CD4-positive, alpha-beta T cell treated with Interleukin-15 for 1 hour (primary cell): ENCODE data around the gene MAGEL2.
"Not testable (repeated sequence)": the region's sequence is repeated elsewhere in the genome, so short reads cannot be mapped to it uniquely, and the experiment has no call there.

Experiments used
- DNase-seq: peaks from one replicate; pipeline ENCODE4 v3.0.0-alpha.2; 2020

The MAGEL2 gene

DNA sequence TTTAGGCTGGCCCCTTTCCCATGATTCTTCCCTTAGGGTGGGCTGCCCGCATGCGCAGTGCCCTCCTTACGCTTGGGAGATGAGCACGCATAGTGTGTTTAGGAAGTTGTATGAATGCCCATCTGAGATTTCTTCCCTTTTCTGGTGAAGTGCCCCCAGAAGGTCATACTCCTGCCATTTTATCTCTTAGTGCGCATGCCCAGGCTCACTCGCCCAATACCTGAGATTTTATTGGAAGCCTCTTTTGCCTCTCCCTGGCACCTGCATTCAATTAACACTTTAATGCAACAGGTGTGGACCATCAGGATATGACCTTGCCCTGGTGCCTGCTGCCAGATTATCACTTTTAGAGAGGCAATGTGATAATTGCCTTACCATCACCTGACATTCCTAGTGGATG is 45.5 kb downstream of the MAGEL2 start:
- no peak for DNase-seq

DNA sequence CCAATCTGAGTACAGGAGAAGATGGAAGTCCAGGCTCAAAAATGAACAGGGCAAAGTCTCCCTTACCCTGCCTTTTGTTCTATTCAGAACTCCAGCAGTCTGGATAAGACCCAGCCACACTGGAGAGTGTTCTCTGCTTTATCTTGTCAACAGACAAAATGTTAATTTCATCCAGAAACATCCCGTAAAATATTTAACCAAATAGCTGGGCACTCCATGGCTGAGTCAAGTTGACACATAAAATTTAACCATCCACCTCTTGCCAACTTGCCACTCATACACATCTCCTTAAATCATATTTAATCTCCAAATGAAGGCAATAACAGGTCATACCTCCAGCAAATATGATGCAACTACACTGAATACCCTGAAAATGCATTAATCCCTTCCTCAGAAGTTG is 48.6 kb downstream of the MAGEL2 start:
- DNase-seq: no peak

DNA sequence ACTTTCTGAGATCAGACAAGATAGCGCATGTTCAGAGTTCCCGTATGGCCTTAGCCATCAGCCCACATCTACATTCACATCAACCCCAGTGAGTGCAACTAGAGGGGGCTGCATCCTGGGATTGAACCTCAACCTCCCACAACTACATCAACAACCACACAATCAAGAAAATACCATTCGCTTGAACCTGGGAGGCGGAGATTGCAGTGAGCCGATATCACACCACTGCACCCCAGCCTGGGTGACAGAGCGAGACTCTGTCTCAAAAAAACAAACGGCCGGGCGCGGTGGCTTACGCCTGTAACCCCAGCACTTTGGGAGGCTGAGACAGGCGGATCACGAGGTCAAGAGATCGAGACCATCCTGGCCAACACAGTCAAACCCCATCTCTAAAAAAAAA is 50.4 kb downstream of the MAGEL2 start:
- not testable (repeated sequence) for DNase-seq

DNA sequence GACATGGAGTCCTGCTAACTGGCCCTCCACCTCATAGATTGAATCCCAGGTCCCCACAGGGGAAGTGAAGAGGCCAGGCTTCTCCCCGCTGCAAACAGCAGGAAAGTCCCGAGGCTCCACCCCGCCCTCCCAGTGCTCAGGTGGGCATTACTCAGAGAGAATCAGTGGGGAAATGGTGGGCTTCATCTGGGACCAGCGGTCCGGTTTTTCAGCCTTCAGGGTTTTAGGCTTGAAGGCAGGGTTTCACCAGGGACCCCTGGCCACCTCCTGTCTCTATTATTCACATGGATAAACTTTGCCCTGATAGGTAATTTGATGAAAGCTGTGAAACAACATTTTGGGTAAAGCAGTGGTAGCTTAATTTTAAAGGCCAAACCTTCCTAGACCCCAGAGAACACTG is 50.9 kb downstream of the MAGEL2 start:
- no peak for DNase-seq

DNA sequence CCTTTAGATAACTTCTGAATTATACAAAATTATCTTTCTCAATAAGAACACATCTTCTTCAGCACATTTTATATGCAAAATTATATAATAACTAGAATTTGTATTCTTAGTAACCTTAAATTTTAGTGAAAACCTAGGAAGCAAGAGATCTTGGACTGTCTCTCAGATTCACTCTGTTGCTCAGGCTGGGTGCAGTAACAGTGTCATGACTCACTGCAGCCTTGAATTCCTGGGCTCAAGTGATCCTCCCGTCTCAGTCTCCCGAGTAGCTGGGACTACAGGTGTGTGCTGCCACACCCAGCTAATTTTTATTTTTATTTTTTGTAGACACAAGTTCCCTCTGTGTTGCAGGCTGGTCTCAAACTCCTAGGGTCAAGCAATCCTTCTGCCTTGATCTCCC is 52.3 kb downstream of the MAGEL2 start:
- DNase-seq: no peak

DNA sequence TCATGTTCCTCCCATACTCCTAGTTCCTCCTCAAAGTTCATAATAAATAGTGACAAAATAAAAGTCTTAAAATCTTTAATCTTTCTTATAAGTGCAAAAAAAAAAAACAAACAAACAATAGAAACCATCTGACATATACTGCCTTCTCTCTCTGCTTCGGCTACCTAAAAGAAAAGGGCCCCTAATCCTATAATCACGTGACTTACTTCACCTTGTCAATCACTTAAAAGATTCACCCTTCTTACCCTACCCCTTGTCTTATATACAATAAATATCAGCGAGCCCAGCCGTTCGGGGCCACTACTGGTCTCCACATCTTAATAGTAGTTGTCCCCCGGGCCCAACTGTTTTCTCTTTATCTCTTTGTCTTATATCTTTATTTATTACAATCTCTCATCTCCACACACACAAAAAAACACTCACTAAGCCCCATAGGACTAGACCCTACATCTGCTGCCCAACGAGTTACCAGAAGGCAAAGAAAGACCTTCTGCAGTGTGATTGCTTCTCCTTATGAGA is 53.4 kb downstream of the MAGEL2 start:
- DNase-seq: no peak
